Measurements from ENCODE around the gene TRIM14. TPM values are rescaled to one million over a fixed set of nuclear protein-coding genes. Genes with fewer than 3 reads are reported as not detected.

Gene TRIM14
- total RNA-seq, 1 donor from 2014 or later: 12.8 TPM

DNA sequence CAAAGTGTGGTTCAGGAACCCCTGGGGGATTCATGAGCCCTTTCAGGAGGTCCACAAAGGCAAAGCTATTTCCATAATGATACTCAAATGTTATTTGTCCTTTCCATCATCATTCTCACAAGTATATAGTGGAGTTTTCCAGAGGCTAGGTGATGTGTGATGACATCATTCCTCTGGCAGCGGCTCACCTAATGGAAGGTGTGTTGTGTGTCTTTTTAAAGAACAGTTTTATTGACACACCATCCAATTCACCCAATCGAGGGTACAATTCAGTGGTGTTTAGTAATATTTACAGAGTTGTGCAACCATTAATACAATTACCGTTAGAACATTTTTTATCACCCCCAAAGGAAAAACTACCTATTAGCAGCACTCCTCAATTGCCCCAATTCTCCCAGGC is 52.8 kb downstream of the TRIM14 start:
- no peaks in the 10 kb centered on the region for H3K9me3 Mint-ChIP-seq
- intact Hi-C loops (cut with micrococcal nuclease): no loop called here
- ChIA-PET CTCF (no interaction called here), POLR2A (no interaction called here)
- peaks cover 7% of the 10 kb centered on the region for H3K4me1 Mint-ChIP-seq
- H3K27me3 Mint-ChIP-seq: no peaks in the 10 kb centered on the region
- TF ChIP-seq, protein P1, sequence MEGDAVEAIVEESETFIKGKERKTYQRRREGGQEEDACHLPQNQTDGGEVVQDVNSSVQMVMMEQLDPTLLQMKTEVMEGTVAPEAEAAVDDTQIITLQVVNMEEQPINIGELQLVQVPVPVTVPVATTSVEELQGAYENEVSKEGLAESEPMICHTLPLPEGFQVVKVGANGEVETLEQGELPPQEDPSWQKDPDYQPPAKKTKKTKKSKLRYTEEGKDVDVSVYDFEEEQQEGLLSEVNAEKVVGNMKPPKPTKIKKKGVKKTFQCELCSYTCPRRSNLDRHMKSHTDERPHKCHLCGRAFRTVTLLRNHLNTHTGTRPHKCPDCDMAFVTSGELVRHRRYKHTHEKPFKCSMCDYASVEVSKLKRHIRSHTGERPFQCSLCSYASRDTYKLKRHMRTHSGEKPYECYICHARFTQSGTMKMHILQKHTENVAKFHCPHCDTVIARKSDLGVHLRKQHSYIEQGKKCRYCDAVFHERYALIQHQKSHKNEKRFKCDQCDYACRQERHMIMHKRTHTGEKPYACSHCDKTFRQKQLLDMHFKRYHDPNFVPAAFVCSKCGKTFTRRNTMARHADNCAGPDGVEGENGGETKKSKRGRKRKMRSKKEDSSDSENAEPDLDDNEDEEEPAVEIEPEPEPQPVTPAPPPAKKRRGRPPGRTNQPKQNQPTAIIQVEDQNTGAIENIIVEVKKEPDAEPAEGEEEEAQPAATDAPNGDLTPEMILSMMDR (IDR thresholded peaks at IDR 0.05): no peak
- H3K27ac Mint-ChIP-seq: no peak overlapping the region
- ATAC-seq (ENCODE audit: low read depth): no peak
- no peak overlapping the region for H3K4me3 Mint-ChIP-seq
- DNase-seq: no peak
- H3K36me3 Mint-ChIP-seq (ENCODE audit: low read depth): peaks cover 43% of the 10 kb centered on the region

DNA sequence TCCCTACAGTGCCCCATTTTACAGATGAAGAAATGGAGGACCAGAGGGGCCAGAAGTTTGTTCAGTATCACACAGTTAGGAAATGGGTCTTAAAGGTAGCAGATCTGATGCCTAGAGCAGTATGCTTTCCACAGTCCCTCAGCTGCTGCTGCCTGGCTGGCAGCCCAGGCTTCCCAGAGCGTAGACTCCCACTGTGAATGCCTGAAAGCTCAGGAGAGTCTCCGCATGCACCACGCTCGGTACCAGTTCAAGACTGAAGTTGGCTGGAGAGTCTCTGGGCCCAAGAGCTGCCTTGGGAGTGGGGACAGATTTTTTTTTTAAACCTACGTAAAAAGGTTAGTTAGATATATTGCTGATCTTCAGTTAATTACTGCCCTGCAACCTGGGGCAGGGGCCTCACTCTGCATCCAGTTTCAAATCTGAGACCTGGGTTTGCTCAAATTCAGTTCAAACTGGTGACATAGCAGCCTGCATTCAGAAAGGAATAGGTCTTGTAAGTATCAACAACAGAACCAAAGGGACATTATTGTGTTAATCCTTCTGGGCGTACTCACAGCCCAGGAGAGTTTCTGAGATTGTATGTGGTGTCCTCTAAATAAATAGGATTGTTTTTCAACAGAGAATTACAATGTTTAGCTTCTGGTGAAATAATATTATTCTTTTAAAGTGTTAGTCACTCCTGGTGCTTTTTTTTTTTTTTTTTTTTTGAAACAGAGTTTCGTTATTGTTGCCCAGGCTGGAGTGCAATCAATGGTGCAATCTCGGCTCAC is 54.2 kb downstream of the TRIM14 start:
- Mint-ChIP-seq H3K27me3 (no peaks in the 10 kb centered on the region), H3K27ac (no peak overlapping the region), H3K4me3 (no peak overlapping the region), H3K9me3 (no peaks in the 10 kb centered on the region), H3K4me1 (peaks cover 7% of the 10 kb centered on the region), H3K36me3 (ENCODE audit: low read depth) (peaks cover 50% of the 10 kb centered on the region)
- intact Hi-C loops (cut with micrococcal nuclease): no loop called here
- ChIA-PET CTCF (interaction anchor here (0.6 kb wide), 1 partner anchor 10 kb away, joined by 3 read pairs; no protein-coding TSS in a partner anchor), POLR2A (interaction anchor here (0.5 kb wide), 1 partner anchor 82 kb away, joined by 3 read pairs; no protein-coding TSS in a partner anchor)
- DNase-seq: no peak
- TF ChIP-seq, protein P1 (IDR thresholded peaks at IDR 0.05): no peak
- ATAC-seq (ENCODE audit: low read depth): no peak

DNA sequence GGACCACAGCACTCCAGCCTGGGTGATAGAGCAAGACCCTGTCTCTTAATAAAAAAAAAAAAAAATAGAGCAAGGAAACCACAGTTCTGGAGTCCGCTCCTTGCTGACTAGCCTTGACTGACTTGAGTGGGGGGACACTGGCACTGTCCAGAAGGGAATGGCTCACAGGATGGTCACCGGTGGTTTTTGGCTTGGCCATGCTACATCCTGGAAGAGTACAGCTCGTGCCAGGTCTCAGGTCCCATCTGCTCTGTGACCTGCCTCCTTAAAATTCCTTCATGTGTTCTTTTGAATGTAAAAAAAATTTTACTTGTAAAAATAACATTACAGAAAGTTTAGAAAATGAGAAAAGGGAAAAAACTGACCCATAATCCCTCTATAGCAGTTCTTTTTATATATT is 56.9 kb downstream of the TRIM14 start:
- Mint-ChIP-seq H3K4me3 (no peak overlapping the region), H3K27me3 (no peaks in the 10 kb centered on the region), H3K27ac (no peak overlapping the region), H3K9me3 (no peaks in the 10 kb centered on the region), H3K36me3 (ENCODE audit: low read depth) (peaks cover 47% of the 10 kb centered on the region), H3K4me1 (peaks cover 12% of the 10 kb centered on the region)
- ChIA-PET POLR2A (interaction anchor here (0.7 kb wide), 1 partner anchor 934 kb away, joined by 4 read pairs; no protein-coding TSS in a partner anchor), CTCF (interaction anchor here (0.8 to 1.3 kb wide), 2 partner anchors 12 to 59 kb away, joined by 3 read pairs; no protein-coding TSS in a partner anchor)
- ATAC-seq (ENCODE audit: low read depth) (no peak), DNase-seq (no peak)
- intact Hi-C loops (cut with micrococcal nuclease): no loop called here
- TF ChIP-seq, protein P1 (IDR thresholded peaks at IDR 0.05): no peak

DNA sequence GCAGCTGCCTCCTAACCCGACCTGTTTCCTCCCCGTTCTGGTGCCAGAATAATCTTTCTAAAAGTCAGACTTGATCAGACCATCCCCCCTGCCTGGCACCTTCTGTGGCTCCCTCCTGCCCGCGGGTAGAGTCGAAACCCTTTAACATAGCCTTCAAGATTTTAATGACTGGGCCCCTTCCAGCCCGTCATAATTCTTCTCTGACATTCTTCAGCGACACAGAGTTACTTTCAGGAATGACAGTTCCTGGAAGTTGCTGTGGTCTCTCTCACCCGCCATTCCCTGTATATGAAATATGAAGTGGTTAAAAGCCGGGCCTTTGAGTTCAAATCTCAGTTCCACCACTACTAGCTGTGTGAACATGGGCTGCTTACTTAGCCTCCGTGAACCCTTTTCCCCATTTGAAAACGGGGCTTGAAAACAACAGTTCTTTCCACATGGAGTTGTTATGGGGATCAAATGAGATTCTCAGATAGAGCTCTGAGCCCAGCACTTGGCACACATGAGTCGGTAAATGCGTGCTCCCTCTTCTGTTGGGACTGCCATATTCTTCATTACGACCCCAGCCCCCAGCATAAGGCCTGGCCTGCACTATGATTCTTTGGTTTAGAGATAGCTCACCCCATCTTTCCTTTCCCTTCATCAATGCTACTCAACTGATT is 61.8 kb downstream of the TRIM14 start:
- ATAC-seq (ENCODE audit: low read depth) (no peak), DNase-seq (no peak)
- peak overlapping the region; percentile 97 for H3K4me3 Mint-ChIP-seq
- H3K4me1 Mint-ChIP-seq: peaks cover 14% of the 10 kb centered on the region
- intact Hi-C loops (cut with micrococcal nuclease): loop anchor here (2.0 to 5.0 kb wide), 4 partner anchors 46 to 360 kb away; partner anchors contain the start of genes CORO2A, TRIM14 and XPA
- peak overlapping the region; percentile 94 for H3K27ac Mint-ChIP-seq
- ChIA-PET CTCF (interaction anchor here (2.0 to 2.1 kb wide), 2 partner anchors 22 to 206 kb away, joined by 5 to 8 read pairs; no protein-coding TSS in a partner anchor), POLR2A (interaction anchor here (0.6 to 3.4 kb wide), 17 partner anchors 10 to 424 kb away, joined by 3 to 39 read pairs (median 5); partner anchors contain the start of genes ANP32B, NCBP1, TBC1D2 and TRMO)
- no peaks in the 10 kb centered on the region for H3K27me3 Mint-ChIP-seq
- TF ChIP-seq, protein P1 (IDR thresholded peaks at IDR 0.05): no peak
- H3K36me3 Mint-ChIP-seq (ENCODE audit: low read depth): peaks cover 17% of the 10 kb centered on the region
- H3K9me3 Mint-ChIP-seq: no peaks in the 10 kb centered on the region
